Fibroblast of lung (primary cell): ENCODE results near the gene ACTR1A. TPM values are rescaled to one million over a fixed set of nuclear protein-coding genes. Genes with fewer than 3 reads are reported as not detected.

Experiments used
- DNase-seq, 2 donors: peaks; one replicate each; pipeline versions ENCODE4 v3.0.0 to v3.0.0-alpha.2; 2010; ENCODE audit warnings: low read depth in 2 of 2
- H2AFZ ChIP-seq: 2 replicates; pipeline ENCODE4 v1.5.1; 2012; ENCODE audit warnings: low read length, control low read depth, inconsistent platforms
- H3K27ac ChIP-seq: 2 replicates; pipeline ENCODE4 v1.5.1; 2011; ENCODE audit warnings: low read length, control low read depth; ENCODE audit not compliant: insufficient read depth
- H3K27me3 ChIP-seq: 2 replicates; pipeline ENCODE4 v1.5.1; 2011; ENCODE audit warnings: mild to moderate bottlenecking, low read length; ENCODE audit not compliant: control insufficient read depth, insufficient read depth
- H3K36me3 ChIP-seq: 2 replicates; pipeline ENCODE4 v1.5.1; 2011; ENCODE audit warnings: low read length; ENCODE audit not compliant: control insufficient read depth, insufficient read depth
- H3K4me1 ChIP-seq: 2 replicates; pipeline ENCODE4 v1.5.1; 2011; ENCODE audit warnings: low read length; ENCODE audit not compliant: control insufficient read depth, insufficient read depth; ENCODE audit errors: extremely low read depth
- H3K4me2 ChIP-seq: 2 replicates; pipeline ENCODE4 v1.5.1; 2011; ENCODE audit warnings: low read length, control low read depth; ENCODE audit not compliant: insufficient read depth; ENCODE audit errors: extremely low read depth
- H3K4me3 ChIP-seq, 4 experiments: fragments of 200-600 bp in 1 of 4; sonication (generic) in 1 of 4; replicated peaks in 1 of 4; 2 replicates each; pipeline ENCODE4 v1.5.1; 2011 to 2016; ENCODE audit warnings: low read length in 4 of 4, low read depth in 3 of 4, mild to moderate bottlenecking in 3 of 4, control low read depth in 2 of 4, inconsistent platforms in 1 of 4, mixed read lengths in 1 of 4; ENCODE audit not compliant: insufficient read depth in 1 of 4; ENCODE audit errors: control extremely low read depth in 1 of 4
- H3K79me2 ChIP-seq: 2 replicates; pipeline ENCODE4 v1.5.1; 2012; ENCODE audit warnings: mild to moderate bottlenecking, low read length, inconsistent platforms; ENCODE audit not compliant: control insufficient read depth, insufficient read depth
- H3K9ac ChIP-seq: 2 replicates; pipeline ENCODE4 v1.5.1; 2011; ENCODE audit warnings: mild to moderate bottlenecking, low read length, control low read depth; ENCODE audit not compliant: insufficient read depth
- H3K9me3 ChIP-seq: 2 replicates; pipeline ENCODE4 v1.5.1; 2012; ENCODE audit warnings: low read depth, low read length; ENCODE audit not compliant: control insufficient read depth, insufficient read depth
- H4K20me1 ChIP-seq: 2 replicates; pipeline ENCODE4 v1.5.1; 2011; ENCODE audit warnings: low read length; ENCODE audit not compliant: control insufficient read depth, insufficient read depth; ENCODE audit errors: extremely low read depth
- CTCF ChIP-seq, 2 donors: IDR thresholded peaks in 1 of 2; conservative IDR thresholded peaks in 1 of 2; 1 replicate in 1 of 2; 2 replicates in 1 of 2; pipeline ENCODE4 v1.5.1; 2011 to 2012; ENCODE audit warnings: low read length in 2 of 2, control low read depth in 1 of 2, inconsistent platforms in 1 of 2, low read depth in 1 of 2, mild to moderate bottlenecking in 1 of 2
- EZH2 ChIP-seq: IDR thresholded peaks from 2 replicates; pipeline ENCODE4 v1.5.1; 2012; ENCODE audit warnings: low read length, control low read depth, mild to moderate bottlenecking; ENCODE audit errors: missing control alignments
- polyA plus RNA-seq, 2 donors: library from polyadenylated mRNA; depleted of rRNA in 1 of 2; stranded (reverse) in 1 of 2; unstranded in 1 of 2; fragments of >200 nt; gene quantifications; 2 replicates each; pipeline ENCODE4 v1.2.1, GENCODE V29; 2011 to 2012; ENCODE audit warnings: missing spikeins in 1 of 2
- total RNA-seq: library from RNA; depleted of rRNA; stranded (reverse); fragments of >200 nt; gene quantifications from 2 replicates; pipeline ENCODE4 v1.2.1, GENCODE V29; 2014

The ACTR1A gene
- total and polyA plus RNA-seq, 2 donors (not counting 1 experiment from before 2014, with no cell fraction given), result 125 to 128 TPM

DNA sequence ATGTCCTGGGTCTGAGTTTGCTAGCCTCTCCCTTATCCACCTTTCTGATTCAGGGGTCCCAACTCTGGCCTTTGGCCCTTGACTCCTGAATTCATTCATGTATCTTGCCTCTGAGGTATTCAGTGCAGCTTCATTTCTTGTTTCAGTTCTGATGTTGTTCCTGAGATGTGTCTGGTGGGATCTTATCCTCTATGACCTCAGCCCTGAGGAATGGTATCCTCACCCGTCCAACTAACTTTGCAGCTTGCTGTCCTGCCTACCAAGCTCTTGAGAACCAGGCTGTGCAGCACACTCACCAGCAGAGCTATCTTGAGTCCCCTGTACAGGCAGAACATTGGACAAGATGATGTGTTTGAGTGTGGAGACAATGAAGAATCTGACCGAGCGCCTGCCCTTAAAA, 15.0 kb upstream of the ACTR1A start:
- peaks cover 3% of the 10 kb centered on the region for H3K4me1 ChIP-seq
- no peak overlapping the region for H2AFZ ChIP-seq
- no peak for TF ChIP-seq CTCF (conservative IDR thresholded peaks at IDR 0.05 in 1 of 2, IDR thresholded peaks at IDR 0.05 in 1 of 2; ENCODE audit: low read depth in 1 of 2, low read length in 2 of 2)
- TF ChIP-seq EZH2, result no peak
- H4K20me1 ChIP-seq, result no peaks in the 10 kb centered on the region
- no peaks in the 10 kb centered on the region for H3K36me3 ChIP-seq
- H3K9me3 ChIP-seq, result no peaks in the 10 kb centered on the region
- no peaks in the 10 kb centered on the region for H3K27me3 ChIP-seq
- no peak overlapping the region for H3K4me3 ChIP-seq
- H3K27ac ChIP-seq, result no peak overlapping the region
- no peak overlapping the region for H3K9ac ChIP-seq
- peak overlapping the region; percentile 19 for H3K4me2 ChIP-seq
- DNase-seq, result peak in 1 of 2 donors; percentile 72
- H3K79me2 ChIP-seq, result no peaks in the 10 kb centered on the region

DNA sequence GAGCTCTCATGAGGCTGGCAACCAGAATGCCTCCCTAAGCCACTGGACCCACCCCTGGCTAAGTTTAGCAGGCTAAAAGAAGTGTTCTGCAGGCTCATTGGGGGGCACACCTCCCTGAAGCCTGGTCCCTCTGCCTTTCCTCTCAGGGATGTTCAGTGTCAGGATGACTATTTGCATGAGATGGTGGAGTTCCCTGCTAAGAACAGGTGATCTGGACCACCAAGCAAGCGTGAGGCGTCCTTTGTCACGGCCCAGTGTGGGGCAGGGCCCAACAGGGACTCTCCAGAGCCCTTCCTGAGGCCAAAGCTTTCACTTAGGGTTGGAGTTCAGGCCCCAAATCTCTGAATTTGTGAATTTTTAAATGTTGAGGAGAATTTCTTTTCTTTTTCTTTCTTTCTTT, 13.2 kb upstream of the ACTR1A start:
- Histone ChIP-seq H4K20me1 (no peaks in the 10 kb centered on the region), H3K4me1 (peaks cover 3% of the 10 kb centered on the region), H2AFZ (no peak overlapping the region), H3K9me3 (no peaks in the 10 kb centered on the region), H3K27ac (no peak overlapping the region), H3K36me3 (no peaks in the 10 kb centered on the region), H3K4me3 (no peak overlapping the region), H3K79me2 (no peaks in the 10 kb centered on the region), H3K27me3 (no peaks in the 10 kb centered on the region), H3K9ac (no peak overlapping the region), H3K4me2 (no peak overlapping the region)
- DNase-seq, result no peak
- TF ChIP-seq EZH2, result no peak
- TF ChIP-seq CTCF (conservative IDR thresholded peaks at IDR 0.05 in 1 of 2, IDR thresholded peaks at IDR 0.05 in 1 of 2; ENCODE audit: low read depth in 1 of 2, low read length in 2 of 2), result no peak

DNA sequence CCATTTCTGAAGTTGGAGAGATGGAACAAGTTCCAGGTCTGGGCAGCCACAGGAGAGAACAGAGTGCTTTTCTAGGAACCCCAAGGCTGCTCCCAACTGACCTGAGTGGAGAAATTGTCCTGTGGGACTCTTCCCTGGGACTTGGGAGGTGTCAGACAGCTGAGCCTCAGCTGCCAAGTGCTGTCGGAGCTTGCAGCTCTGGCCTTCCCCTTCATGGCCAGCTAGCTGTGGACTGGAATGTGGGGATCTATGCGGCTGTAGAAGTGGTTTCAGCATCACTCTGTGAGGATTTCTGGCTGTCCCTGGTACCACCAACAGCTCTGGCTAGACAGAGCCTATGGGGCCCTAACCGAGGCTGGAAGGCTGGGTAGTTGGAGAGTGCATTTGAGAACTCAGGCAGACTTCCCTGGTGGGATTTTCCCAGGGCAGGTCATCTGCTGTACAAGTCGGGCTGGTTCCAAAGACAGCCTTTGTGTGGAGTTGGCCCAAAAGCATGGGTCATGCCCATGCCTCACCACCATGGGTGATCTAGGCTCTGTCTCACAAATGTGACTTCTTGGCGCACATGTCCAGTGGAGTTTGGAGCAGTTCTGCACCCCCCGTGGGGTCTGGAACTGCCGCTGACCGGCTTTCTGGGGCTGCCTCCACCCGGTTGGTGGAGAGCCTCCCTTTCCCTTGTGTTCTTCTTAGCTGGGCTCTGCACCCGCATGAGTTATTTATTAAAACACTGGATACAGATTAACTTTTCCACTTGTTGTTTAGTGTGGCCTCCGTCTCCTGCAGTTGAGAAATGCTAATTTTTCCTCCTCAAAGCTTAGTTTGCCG, 12.2 kb upstream of the ACTR1A start:
- Histone ChIP-seq H3K9ac (no peak overlapping the region), H3K4me2 (no peak overlapping the region), H3K36me3 (no peaks in the 10 kb centered on the region), H3K9me3 (no peaks in the 10 kb centered on the region), H3K27me3 (no peaks in the 10 kb centered on the region), H2AFZ (no peak overlapping the region), H3K4me1 (peaks cover 3% of the 10 kb centered on the region), H3K27ac (no peak overlapping the region), H4K20me1 (no peaks in the 10 kb centered on the region), H3K4me3 (no peak overlapping the region), H3K79me2 (no peaks in the 10 kb centered on the region)
- no peak for DNase-seq
- TF ChIP-seq CTCF (conservative IDR thresholded peaks at IDR 0.05 in 1 of 2, IDR thresholded peaks at IDR 0.05 in 1 of 2; ENCODE audit: low read depth in 1 of 2, low read length in 2 of 2), result no peak
- no peak for TF ChIP-seq EZH2
